HG02943 (cell line): ENCODE results near the gene LDLRAD1.
"Not testable (repeated sequence)": the region's sequence is repeated elsewhere in the genome, so short reads cannot be mapped to it uniquely, and the experiment has no call there.

Experiments used
- ATAC-seq: cut with Tn5 transposase; IDR thresholded peaks from one replicate; pipeline ENCODE4 v1.9.1; 2021; ENCODE audit warnings: mild to moderate bottlenecking, low read depth, moderate library complexity; ENCODE audit not compliant: unreplicated experiment

The LDLRAD1 gene

GRCh38 chr1:54018635-54019034 lies 649 bp upstream of the LDLRAD1 start:
- no peak for ATAC-seq

- no peak for ATAC-seq
Observed at GRCh38 chr1:54016343-54017282, 1.4 kb downstream of the LDLRAD1 start.

- ATAC-seq: no peak
Observed at GRCh38 chr1:54014009-54014629, 3.9 kb downstream of the LDLRAD1 start.

GRCh38 chr1:54013393-54014008 lies 4.5 kb downstream of the LDLRAD1 start:
- no peak for ATAC-seq

- no peak for ATAC-seq
Observed at GRCh38 chr1:54012863-54013262, 5.1 kb downstream of the LDLRAD1 start.

GRCh38 chr1:54012008-54012325 lies 6.0 kb downstream of the LDLRAD1 start:
- no peak for ATAC-seq

GRCh38 chr1:54011316-54012007 lies 6.5 kb downstream of the LDLRAD1 start:
- ATAC-seq: no peak

- no peak for ATAC-seq
Observed at GRCh38 chr1:54010415-54011117, 7.4 kb downstream of the LDLRAD1 start.

- ATAC-seq: no peak
Observed at GRCh38 chr1:54009406-54009805, 8.6 kb downstream of the LDLRAD1 start.

GRCh38 chr1:54008876-54009275 lies 9.1 kb downstream of the LDLRAD1 start:
- ATAC-seq: no peak

- ATAC-seq: no peak
Observed at GRCh38 chr1:54007613-54008012, 10.4 kb downstream of the LDLRAD1 start.

- no peak for ATAC-seq
Observed at GRCh38 chr1:54006508-54006907, 11.5 kb downstream of the LDLRAD1 start.

GRCh38 chr1:54004481-54005049 lies 13.4 kb downstream of the LDLRAD1 start:
- ATAC-seq: no peak

- ATAC-seq: not testable (repeated sequence)
Observed at GRCh38 chr1:54003750-54004480, 14.1 kb downstream of the LDLRAD1 start.

GRCh38 chr1:54003249-54003646 lies 14.7 kb downstream of the LDLRAD1 start:
- no peak for ATAC-seq

GRCh38 chr1:54002544-54003248 lies 15.3 kb downstream of the LDLRAD1 start:
- ATAC-seq: no peak

- no peak for ATAC-seq
Observed at GRCh38 chr1:54001591-54001990, 16.4 kb downstream of the LDLRAD1 start.

- no peak for ATAC-seq
Observed at GRCh38 chr1:53999920-54000319, 18.1 kb downstream of the LDLRAD1 start.

- no peak for ATAC-seq
Observed at GRCh38 chr1:53998223-53998622, 19.8 kb downstream of the LDLRAD1 start.
